ENCODE results near the gene TTC23L. TPM values are rescaled to one million over a fixed set of nuclear protein-coding genes. Genes with fewer than 3 reads are reported as not detected.
A peak's percentile ranks its signal among the peaks of the same experiment; 100 is the strongest.

Gene TTC23L, protein sequence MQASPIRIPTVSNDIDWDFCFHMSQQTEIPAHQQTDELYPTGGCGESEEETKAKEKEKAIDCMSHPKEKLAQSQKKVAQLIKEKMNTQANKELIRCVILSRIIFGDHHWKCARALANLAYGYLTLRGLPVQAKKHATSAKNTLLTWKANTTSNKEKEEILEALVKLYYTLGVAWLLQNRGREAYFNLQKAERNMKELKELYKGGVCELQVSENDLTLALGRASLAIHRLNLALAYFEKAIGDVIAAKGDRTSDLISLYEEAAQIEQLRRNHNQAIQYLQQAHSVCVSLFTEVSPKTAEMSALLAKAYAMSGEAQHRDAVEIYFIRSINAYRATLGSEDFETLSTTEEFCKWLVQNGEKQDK
- 1.7 TPM for total RNA-seq
- 0.39 TPM for polyA plus RNA-seq (ENCODE audit: insufficient read depth, low read depth, low replicate concordance)
- long read RNA-seq, donor 1, partial matches to known transcripts = 6 of 6 reads
- long read RNA-seq, donor 1, other reads (novel, unspliced or antisense) = 0 of 6 reads
- long read RNA-seq, donor 2 = 0 reads
- long read RNA-seq, donor 3 = 0 reads
- long read RNA-seq, donor 4, partial matches to known transcripts = 25 of 25 reads
- long read RNA-seq, donor 4, other reads (novel, unspliced or antisense) = 0 of 25 reads
- long read RNA-seq, donor 5 = 0 reads
- long read RNA-seq, donor 6, partial matches to known transcripts = 8 of 8 reads
- long read RNA-seq, donor 6, other reads (novel, unspliced or antisense) = 0 of 8 reads
- long read RNA-seq, donor 7, partial matches to known transcripts = 1 of 2 reads
- long read RNA-seq, donor 7, other reads (novel, unspliced or antisense) = 1 of 2 reads
- long read RNA-seq, donor 8 = 0 reads
- long read RNA-seq, donor 9, partial matches to known transcripts = 9 of 9 reads
- long read RNA-seq, donor 9, other reads (novel, unspliced or antisense) = 0 of 9 reads
- long read RNA-seq, donor 10, partial matches to known transcripts = 22 of 22 reads
- long read RNA-seq, donor 10, other reads (novel, unspliced or antisense) = 0 of 22 reads

DNA sequence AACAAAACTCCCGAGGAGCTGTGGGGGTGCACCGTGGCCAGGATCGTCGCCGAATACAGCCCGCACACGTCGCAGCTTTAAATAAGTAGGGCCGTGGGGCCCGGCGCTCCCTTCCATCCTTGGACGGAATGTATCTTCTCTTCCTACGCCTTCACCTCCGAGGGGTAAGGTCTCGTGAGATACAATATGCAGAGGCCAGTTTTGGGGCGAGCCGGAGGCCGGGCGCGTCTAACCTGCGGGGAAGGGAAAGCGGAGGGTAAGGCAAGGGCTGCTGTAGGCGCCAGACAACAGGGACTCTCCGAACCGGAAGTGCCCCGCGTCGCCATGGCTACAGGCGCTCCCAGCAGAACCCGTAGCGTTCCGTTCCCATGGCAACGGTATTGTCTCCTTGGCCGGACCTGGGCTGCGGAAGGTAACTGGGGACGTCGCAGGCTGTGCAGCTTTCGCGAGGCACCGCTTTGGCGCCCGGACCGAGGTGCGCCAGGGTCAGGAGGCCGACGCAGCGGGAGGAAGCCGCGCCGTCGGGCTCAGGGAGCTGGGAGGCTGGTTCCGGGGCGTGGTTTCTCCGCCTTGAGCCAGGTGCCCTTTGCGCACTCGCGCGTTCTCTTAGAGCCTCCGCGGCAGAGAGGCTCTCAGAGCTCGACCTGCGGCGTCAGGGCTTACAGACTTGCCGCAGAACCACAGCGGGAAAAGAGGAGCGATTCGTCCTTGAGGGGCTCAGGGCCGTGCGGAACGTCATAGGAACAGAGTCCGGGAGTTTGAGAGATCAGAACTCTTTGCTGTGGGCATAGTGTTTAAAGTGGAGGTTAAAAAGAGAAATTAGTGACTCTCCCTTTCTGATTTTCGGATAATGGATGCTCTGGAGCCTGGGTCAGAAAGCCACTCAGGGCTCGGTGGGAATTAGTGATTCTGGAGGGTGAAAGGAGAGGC is at the start of gene TTC23L:
TSS of gene TTC23L (plus strand) at position 380 of the 930 bp plus-strand sequence. CDS start 1,508 bp downstream, outside the sequence.
- TF ChIP-seq, protein P1, sequence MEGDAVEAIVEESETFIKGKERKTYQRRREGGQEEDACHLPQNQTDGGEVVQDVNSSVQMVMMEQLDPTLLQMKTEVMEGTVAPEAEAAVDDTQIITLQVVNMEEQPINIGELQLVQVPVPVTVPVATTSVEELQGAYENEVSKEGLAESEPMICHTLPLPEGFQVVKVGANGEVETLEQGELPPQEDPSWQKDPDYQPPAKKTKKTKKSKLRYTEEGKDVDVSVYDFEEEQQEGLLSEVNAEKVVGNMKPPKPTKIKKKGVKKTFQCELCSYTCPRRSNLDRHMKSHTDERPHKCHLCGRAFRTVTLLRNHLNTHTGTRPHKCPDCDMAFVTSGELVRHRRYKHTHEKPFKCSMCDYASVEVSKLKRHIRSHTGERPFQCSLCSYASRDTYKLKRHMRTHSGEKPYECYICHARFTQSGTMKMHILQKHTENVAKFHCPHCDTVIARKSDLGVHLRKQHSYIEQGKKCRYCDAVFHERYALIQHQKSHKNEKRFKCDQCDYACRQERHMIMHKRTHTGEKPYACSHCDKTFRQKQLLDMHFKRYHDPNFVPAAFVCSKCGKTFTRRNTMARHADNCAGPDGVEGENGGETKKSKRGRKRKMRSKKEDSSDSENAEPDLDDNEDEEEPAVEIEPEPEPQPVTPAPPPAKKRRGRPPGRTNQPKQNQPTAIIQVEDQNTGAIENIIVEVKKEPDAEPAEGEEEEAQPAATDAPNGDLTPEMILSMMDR (IDR thresholded peaks at IDR 0.05; ENCODE audit: borderline replicate concordance, extremely low read depth, insufficient read depth) = no peak
- no peaks in the 10 kb centered on the region for H3K9me3 ChIP-seq (ENCODE audit: control insufficient read depth in 2 of 3, insufficient read depth in 1 of 3, low read length in 3 of 3)
- DNase-seq (peak; percentile 90 to 98 (median 96)), FAIRE-seq (no peak)
- H3K27ac ChIP-seq (ENCODE audit: low read depth in 2 of 2, low read length in 2 of 2) = peak within 1 kb of the TSS; percentile 72 to 80
- no peaks in the 10 kb centered on the region for H3K27me3 ChIP-seq (ENCODE audit: control insufficient read depth, insufficient read depth, low read length)
- peak within 1 kb of the TSS; percentile 64 to 86 (median 68) for H3K9ac ChIP-seq (ENCODE audit: low read length in 3 of 3)
- intact Hi-C loops (cut with DNase I) = no loop called here
- peak within 1 kb of the TSS; percentile 56 to 79 (median 75) for H3K4me3 ChIP-seq (ENCODE audit: low read length in 3 of 3)
- no peaks in the 10 kb centered on the region for H3K36me3 ChIP-seq (ENCODE audit: control insufficient read depth in 2 of 3, insufficient read depth in 3 of 3, low read length in 3 of 3)
- H3K4me1 ChIP-seq (ENCODE audit: control insufficient read depth in 2 of 3, insufficient read depth in 2 of 3, low read depth in 1 of 3, low read length in 3 of 3) = peaks cover 2 to 4% (median 3%) of the 10 kb centered on the region in 3 donors

DNA sequence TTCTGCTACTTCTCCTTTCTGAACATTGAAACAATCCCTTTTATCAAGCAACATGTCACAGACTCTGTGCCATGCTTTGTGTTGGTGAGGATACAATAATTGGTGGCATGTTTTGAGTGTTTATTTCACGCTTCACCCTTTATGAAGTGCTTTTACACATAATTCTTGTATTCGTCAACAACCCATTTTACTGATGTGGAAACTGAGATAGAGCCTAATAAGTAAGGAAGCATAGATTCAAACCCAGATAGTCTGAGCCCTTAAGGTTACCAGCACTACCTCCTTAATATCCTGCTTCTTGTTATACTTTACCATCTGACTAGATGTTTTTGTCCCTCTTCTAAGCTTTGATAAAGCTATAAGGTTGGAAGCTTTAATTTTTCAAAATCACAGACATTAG is 49.3 kb upstream of the TTC23L start:
- H3K9me3 ChIP-seq (ENCODE audit: control insufficient read depth in 2 of 3, insufficient read depth in 1 of 3, low read length in 3 of 3) = no peaks in the 10 kb centered on the region
- H3K36me3 ChIP-seq (ENCODE audit: control insufficient read depth in 2 of 3, insufficient read depth in 3 of 3, low read length in 3 of 3) = no peaks in the 10 kb centered on the region
- H3K4me3 ChIP-seq (ENCODE audit: low read length in 3 of 3) = no peak overlapping the region
- DNase-seq (no peak), FAIRE-seq (no peak)
- peaks cover 0 to 5% (median 0%) of the 10 kb centered on the region in 3 donors for H3K4me1 ChIP-seq (ENCODE audit: control insufficient read depth in 2 of 3, insufficient read depth in 2 of 3, low read depth in 1 of 3, low read length in 3 of 3)
- H3K27me3 ChIP-seq (ENCODE audit: control insufficient read depth, insufficient read depth, low read length) = no peaks in the 10 kb centered on the region
- intact Hi-C loops (cut with DNase I) = no loop called here
- TF ChIP-seq, protein P1 (IDR thresholded peaks at IDR 0.05; ENCODE audit: borderline replicate concordance, extremely low read depth, insufficient read depth) = no peak
- H3K9ac ChIP-seq (ENCODE audit: low read length in 3 of 3) = no peak overlapping the region
- no peak overlapping the region for H3K27ac ChIP-seq (ENCODE audit: low read depth in 2 of 2, low read length in 2 of 2)

DNA sequence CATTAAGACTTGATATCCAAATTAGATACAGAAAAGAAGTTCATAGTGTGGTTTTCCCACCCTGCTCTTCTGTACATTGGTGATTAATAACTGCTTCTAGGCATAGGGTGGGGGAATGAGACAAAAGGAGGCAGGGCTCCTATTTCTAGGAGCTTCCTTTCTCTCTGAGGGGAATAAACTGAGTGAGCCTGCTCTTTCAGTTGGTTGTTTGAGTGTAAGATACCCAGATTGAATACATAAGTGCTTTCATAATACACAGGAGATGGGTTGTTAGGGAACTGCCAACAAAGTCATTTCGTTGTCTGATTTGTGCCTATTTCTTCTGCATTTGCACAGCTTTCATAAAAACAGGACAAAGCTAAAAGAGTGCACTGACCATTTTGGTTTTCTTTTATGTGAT is 48.9 kb upstream of the TTC23L start:
- H3K9ac ChIP-seq (ENCODE audit: low read length in 3 of 3) = no peak overlapping the region
- TF ChIP-seq, protein P1 (IDR thresholded peaks at IDR 0.05; ENCODE audit: borderline replicate concordance, extremely low read depth, insufficient read depth) = no peak
- H3K4me3 ChIP-seq (ENCODE audit: low read length in 3 of 3) = no peak overlapping the region
- no peaks in the 10 kb centered on the region for H3K9me3 ChIP-seq (ENCODE audit: control insufficient read depth in 2 of 3, insufficient read depth in 1 of 3, low read length in 3 of 3)
- H3K4me1 ChIP-seq (ENCODE audit: control insufficient read depth in 2 of 3, insufficient read depth in 2 of 3, low read depth in 1 of 3, low read length in 3 of 3) = peaks cover 0 to 5% (median 0%) of the 10 kb centered on the region in 3 donors
- H3K27me3 ChIP-seq (ENCODE audit: control insufficient read depth, insufficient read depth, low read length) = no peaks in the 10 kb centered on the region
- no peaks in the 10 kb centered on the region for H3K36me3 ChIP-seq (ENCODE audit: control insufficient read depth in 2 of 3, insufficient read depth in 3 of 3, low read length in 3 of 3)
- intact Hi-C loops (cut with DNase I) = no loop called here
- no peak overlapping the region for H3K27ac ChIP-seq (ENCODE audit: low read depth in 2 of 2, low read length in 2 of 2)
- FAIRE-seq = no peak
- DNase-seq = no peak

Measured in kidney (tissue), 22 donors.